ENCODE measurements around the gene HIVEP3.

- TF ChIP-seq POLR2AphosphoS5 (IDR thresholded peaks at IDR 0.05; ENCODE audit: low read depth, low read length) (no peak), POLR2A (IDR thresholded peaks at IDR 0.05; ENCODE audit: low read depth, low read length) (no peak), TAF1 (IDR thresholded peaks at IDR 0.05; ENCODE audit: low read depth, low read length) (no peak), PAX5 (IDR thresholded peaks at IDR 0.05; ENCODE audit: insufficient read depth, low read length, severe bottlenecking) (no peak)
Measured at GRCh38 chr1:41874903-41875411, 43.8 kb downstream of the HIVEP3 start.

Data from GM12891 (cell line).